Pons (tissue), 1 donor: ENCODE results near the gene TMEM269.
"Not testable (repeated sequence)": the region's sequence is repeated elsewhere in the genome, so short reads cannot be mapped to it uniquely, and the experiment has no call there.

Source experiments
- DNase-seq: peaks from one replicate; pipeline ENCODE4 v3.0.0-alpha.2; 2016; ENCODE audit warnings: low spot score

TMEM269 gene

GRCh38 chr1:42748021-42748420, 36.8 kb upstream of the TMEM269 start:
- no peak for DNase-seq

GRCh38 chr1:42748461-42749410, 36.1 kb upstream of the TMEM269 start:
- DNase-seq, result no peak

- no peak for DNase-seq
Measured at GRCh38 chr1:42750041-42750440, 34.8 kb upstream of the TMEM269 start.

- DNase-seq, result not testable (repeated sequence)
Measured at GRCh38 chr1:42751511-42752070, 33.2 kb upstream of the TMEM269 start.

GRCh38 chr1:42752284-42752683, 32.5 kb upstream of the TMEM269 start:
- no peak for DNase-seq

GRCh38 chr1:42753070-42753469, 31.7 kb upstream of the TMEM269 start:
- DNase-seq, result no peak

- DNase-seq, result peak; percentile 61
Measured at GRCh38 chr1:42756956-42757891, 27.6 kb upstream of the TMEM269 start.

- no peak for DNase-seq
Measured at GRCh38 chr1:42757892-42758275, 26.9 kb upstream of the TMEM269 start.

GRCh38 chr1:42758641-42759040, 26.1 kb upstream of the TMEM269 start:
- DNase-seq, result no peak

GRCh38 chr1:42759114-42759513, 25.7 kb upstream of the TMEM269 start:
- no peak for DNase-seq

- DNase-seq, result no peak
Measured at GRCh38 chr1:42761567-42761966, 23.2 kb upstream of the TMEM269 start.

GRCh38 chr1:42762269-42762668, 22.5 kb upstream of the TMEM269 start:
- DNase-seq, result no peak

GRCh38 chr1:42765269-42765668, 19.5 kb upstream of the TMEM269 start:
- peak; percentile 10 for DNase-seq

- peak; percentile 46 for DNase-seq
Measured at GRCh38 chr1:42765832-42766740, 18.7 kb upstream of the TMEM269 start.

- peak; percentile 100 for DNase-seq
Measured at GRCh38 chr1:42766741-42767509, 17.9 kb upstream of the TMEM269 start, which contains the start of the genes C1orf50 and P3H1. Gene C1orf50, plus strand, starts transcription at chr1:42767249. Its CDS starts 63 bp downstream, at chr1:42767312. Gene P3H1, minus strand, starts transcription at chr1:42767028. Its CDS starts 57 bp downstream, at chr1:42766971.

- peak; percentile 29 for DNase-seq
Measured at GRCh38 chr1:42767510-42768000, 17.2 kb upstream of the TMEM269 start.

GRCh38 chr1:42768172-42768571, 16.6 kb upstream of the TMEM269 start:
- DNase-seq, result no peak

GRCh38 chr1:42769811-42770210, 15.0 kb upstream of the TMEM269 start:
- DNase-seq, result no peak

GRCh38 chr1:42773420-42773819, 11.4 kb upstream of the TMEM269 start:
- no peak for DNase-seq

GRCh38 chr1:42774928-42775526, 9.8 kb upstream of the TMEM269 start:
- no peak for DNase-seq
